Measurements from ENCODE around the gene GRIK1.

The GRIK1 gene

GRCh38 chr21:29639366-29640079, 300.3 kb downstream of the GRIK1 start:
- Histone ChIP-seq H3K9me3 (ENCODE audit: insufficient read depth, low read depth, low read length) (peaks cover 8% of the 10 kb centered on the region; the same call in 1 of the 2 replicates), H3K9ac (ENCODE audit: low read depth, low read length, poor library complexity, severe bottlenecking) (no peak overlapping the region), H3F3A (ENCODE audit: low read depth) (no peaks in the 10 kb centered on the region), H3K4me1 (ENCODE audit: insufficient read depth, low read length, poor library complexity, severe bottlenecking) (no peaks in the 10 kb centered on the region), H4K20me1 (ENCODE audit: insufficient read depth, low read length, poor library complexity, severe bottlenecking) (no peaks in the 10 kb centered on the region), H3K4me3 (ENCODE audit: low read length, poor library complexity, severe bottlenecking) (no peak overlapping the region), H3K79me2 (ENCODE audit: insufficient read depth, low read length) (no peaks in the 10 kb centered on the region), H2AFZ (ENCODE audit: low read length) (no peak overlapping the region), H3K36me3 (ENCODE audit: insufficient read depth, low read length) (no peaks in the 10 kb centered on the region), H3K4me2 (ENCODE audit: low read depth, low read length, poor library complexity, severe bottlenecking) (no peak overlapping the region), H3K27me3 (ENCODE audit: insufficient read depth, low read length, poor library complexity, severe bottlenecking) (no peaks in the 10 kb centered on the region), H3K9me2 (replicated peaks; ENCODE audit: low read depth, low read length) (no peaks in the 10 kb centered on the region)
- TF ChIP-seq CTCF (conservative IDR thresholded peaks at IDR 0.05; ENCODE audit: low read length): no peak
- no peak for TF ChIP-seq EZH2phosphoT487 (IDR thresholded peaks at IDR 0.05; ENCODE audit: borderline replicate concordance)

- no peaks in the 10 kb centered on the region for H3F3A ChIP-seq (ENCODE audit: low read depth)
Measured at GRCh38 chr21:29638761-29639327, 301.0 kb downstream of the GRIK1 start.

GRCh38 chr21:29638138-29638537, 301.7 kb downstream of the GRIK1 start:
- no peaks in the 10 kb centered on the region for H3K36me3 ChIP-seq (ENCODE audit: insufficient read depth, low read length)
- no peak overlapping the region for H3K9ac ChIP-seq (ENCODE audit: low read depth, low read length, poor library complexity, severe bottlenecking)
- H2AFZ ChIP-seq (ENCODE audit: low read length): no peak overlapping the region
- no peaks in the 10 kb centered on the region for H3K9me2 ChIP-seq (replicated peaks; ENCODE audit: low read depth, low read length)
- no peaks in the 10 kb centered on the region for H3K4me1 ChIP-seq (ENCODE audit: insufficient read depth, low read length, poor library complexity, severe bottlenecking)
- H3K4me2 ChIP-seq (ENCODE audit: low read depth, low read length, poor library complexity, severe bottlenecking): no peak overlapping the region
- H3K4me3 ChIP-seq (ENCODE audit: low read length, poor library complexity, severe bottlenecking): no peak overlapping the region
- TF ChIP-seq CTCF (conservative IDR thresholded peaks at IDR 0.05; ENCODE audit: low read length) (no peak), EZH2phosphoT487 (IDR thresholded peaks at IDR 0.05; ENCODE audit: borderline replicate concordance) (no peak)
- H4K20me1 ChIP-seq (ENCODE audit: insufficient read depth, low read length, poor library complexity, severe bottlenecking): no peaks in the 10 kb centered on the region
- no peaks in the 10 kb centered on the region for H3K79me2 ChIP-seq (ENCODE audit: insufficient read depth, low read length)
- no peaks in the 10 kb centered on the region for H3K27me3 ChIP-seq (ENCODE audit: insufficient read depth, low read length, poor library complexity, severe bottlenecking)
- H3F3A ChIP-seq (ENCODE audit: low read depth): no peaks in the 10 kb centered on the region
- H3K9me3 ChIP-seq (ENCODE audit: insufficient read depth, low read depth, low read length): peaks cover 8% of the 10 kb centered on the region; the same call in 1 of the 2 replicates

More at GRCh38 chr21:29638761-29639327, 301.0 kb downstream of the GRIK1 start:
- Histone ChIP-seq H3K4me1 (ENCODE audit: insufficient read depth, low read length, poor library complexity, severe bottlenecking) (no peaks in the 10 kb centered on the region), H3K9me3 (ENCODE audit: insufficient read depth, low read depth, low read length) (peaks cover 8% of the 10 kb centered on the region; the same call in 1 of the 2 replicates), H3K9me2 (replicated peaks; ENCODE audit: low read depth, low read length) (no peaks in the 10 kb centered on the region), H3K79me2 (ENCODE audit: insufficient read depth, low read length) (no peaks in the 10 kb centered on the region), H4K20me1 (ENCODE audit: insufficient read depth, low read length, poor library complexity, severe bottlenecking) (no peaks in the 10 kb centered on the region), H3K4me2 (ENCODE audit: low read depth, low read length, poor library complexity, severe bottlenecking) (no peak overlapping the region), H2AFZ (ENCODE audit: low read length) (no peak overlapping the region), H3K27me3 (ENCODE audit: insufficient read depth, low read length, poor library complexity, severe bottlenecking) (no peaks in the 10 kb centered on the region), H3K36me3 (ENCODE audit: insufficient read depth, low read length) (no peaks in the 10 kb centered on the region), H3K4me3 (ENCODE audit: low read length, poor library complexity, severe bottlenecking) (no peak overlapping the region), H3K9ac (ENCODE audit: low read depth, low read length, poor library complexity, severe bottlenecking) (no peak overlapping the region)
- TF ChIP-seq CTCF (conservative IDR thresholded peaks at IDR 0.05; ENCODE audit: low read length): no peak
- no peak for TF ChIP-seq EZH2phosphoT487 (IDR thresholded peaks at IDR 0.05; ENCODE audit: borderline replicate concordance)

All from Loucy (cell line).